Gastroesophageal sphincter (tissue), 3 donors: Measurements from ENCODE around the gene FLNA.

ENCODE experiments used
- CTCF ChIP-seq, 4 experiments: fragments of 200-600 bp in 2 of 4; fragments of 450-650 bp in 2 of 4; sonication (generic) in 1 of 4; IDR thresholded peaks; one replicate each; pipeline ENCODE4 v1.5.1; 2017 to 2019; ENCODE audit warnings: antibody characterized with exemption in 4 of 4, mild to moderate bottlenecking in 2 of 4, moderate library complexity in 2 of 4
- POLR2A ChIP-seq, 2 donors: fragments of 450-650 bp; IDR thresholded peaks; one replicate each; pipeline ENCODE4 v1.6.1; 2017; ENCODE audit warnings: antibody characterized with exemption in 2 of 2, mild to moderate bottlenecking in 2 of 2, moderate library complexity in 1 of 2
- POLR2AphosphoS5 ChIP-seq: sonication (generic); formaldehyde crosslinking; IDR thresholded peaks from one replicate; pipeline ENCODE4 v1.6.1; 2017; ENCODE audit warnings: antibody characterized with exemption

- TF ChIP-seq CTCF (IDR thresholded peaks at IDR 0.05) = no peak
- TF ChIP-seq POLR2AphosphoS5 = peak; percentile 26
- TF ChIP-seq POLR2A (IDR thresholded peaks at IDR 0.05) = no peak
These were observed 14.2 kb downstream of the FLNA start for GRCh38 chrX:154360155-154360713.
